Erythroblast (primary cell): Measurements from ENCODE around the gene RYR2.

Source experiments
- DNase-seq, 2 experiments: peaks; one replicate each; lab custom pipeline; 2025; lab: John Stamatoyannopoulos, UW
- GATA1 ChIP-seq: IDR thresholded peaks from 2 replicates; pipeline ENCODE4 v1.6.1; 2011; ENCODE audit warnings: low read depth, mild to moderate bottlenecking, control low read depth, low read length, moderate library complexity
- POLR2A ChIP-seq: IDR thresholded peaks from 2 replicates; pipeline ENCODE4 v1.6.1; 2011; ENCODE audit warnings: mild to moderate bottlenecking, low read length

Gene RYR2

DNA sequence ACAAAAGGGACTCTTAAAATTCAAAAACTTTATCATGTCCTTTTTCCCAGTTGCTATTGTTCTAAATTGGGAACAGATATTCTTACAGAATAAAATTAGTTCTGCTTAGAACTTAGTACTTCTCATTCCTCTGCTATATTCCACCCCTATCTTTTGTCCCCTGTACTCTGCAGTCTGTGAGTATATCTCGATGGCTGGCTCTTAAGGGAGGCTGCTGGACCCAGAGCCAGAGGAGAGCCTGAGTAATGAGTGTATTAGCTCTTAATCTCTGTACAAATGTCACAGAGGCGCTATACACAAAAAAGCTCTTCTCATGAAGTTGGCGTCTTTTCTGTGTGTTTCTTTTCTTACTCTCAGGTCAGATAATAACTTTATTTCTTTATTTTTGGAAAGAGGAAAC lies 425.3 kb downstream of the RYR2 start:
- TF ChIP-seq GATA1 (no peak), POLR2A (no peak)
- no peak for DNase-seq

DNA sequence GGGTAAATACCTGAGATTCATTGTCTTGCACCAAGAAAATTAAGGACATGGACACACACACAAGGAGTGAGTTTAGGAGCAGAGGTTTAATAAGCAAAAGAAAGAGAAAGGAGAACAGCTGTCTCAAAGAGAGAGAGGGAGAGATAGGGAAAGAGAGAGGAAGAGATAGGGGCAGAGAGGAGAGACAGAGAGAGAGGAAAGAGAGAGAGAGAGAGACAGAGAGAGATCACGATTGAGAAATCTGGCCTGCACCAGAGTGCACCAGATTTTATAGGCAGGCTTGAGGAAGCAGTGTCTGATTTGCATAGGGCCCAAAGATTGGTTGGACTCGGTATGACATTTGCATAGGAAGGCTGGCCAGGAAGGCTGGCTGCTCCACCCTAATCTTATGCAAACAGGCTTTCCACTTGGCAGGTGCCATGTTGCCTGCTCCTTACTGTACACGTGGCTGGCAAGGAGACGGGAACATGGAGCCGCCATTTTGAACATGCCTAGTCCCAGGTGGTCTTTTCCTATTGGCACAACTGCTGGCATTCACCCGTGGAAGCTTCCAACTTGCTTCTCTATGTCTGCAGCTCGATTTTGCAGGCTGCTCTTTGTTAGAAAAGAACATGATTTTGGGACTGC lies 428.8 kb downstream of the RYR2 start:
- no peak for TF ChIP-seq GATA1
- TF ChIP-seq POLR2A: no peak
- DNase-seq: no peak

DNA sequence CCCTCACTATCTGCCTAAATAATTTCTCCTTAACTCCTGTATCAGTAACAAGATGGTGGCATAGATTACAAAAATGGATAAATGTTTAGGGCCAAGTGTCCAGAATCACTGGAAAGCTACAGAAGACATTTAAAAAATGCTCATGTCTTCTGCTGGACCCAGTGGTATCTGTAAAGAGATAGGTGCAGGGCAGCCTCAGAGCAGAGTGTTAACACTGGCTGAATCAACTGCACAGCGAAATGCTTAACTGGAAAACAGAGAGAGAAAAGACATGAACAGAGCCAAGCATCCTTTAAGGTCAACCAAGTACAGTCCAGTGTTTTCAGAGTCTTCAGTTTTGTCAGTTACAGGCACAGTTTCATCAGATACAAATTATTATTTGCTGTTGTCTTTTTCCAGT lies 429.4 kb downstream of the RYR2 start:
- no peak for TF ChIP-seq POLR2A
- DNase-seq: no peak

DNA sequence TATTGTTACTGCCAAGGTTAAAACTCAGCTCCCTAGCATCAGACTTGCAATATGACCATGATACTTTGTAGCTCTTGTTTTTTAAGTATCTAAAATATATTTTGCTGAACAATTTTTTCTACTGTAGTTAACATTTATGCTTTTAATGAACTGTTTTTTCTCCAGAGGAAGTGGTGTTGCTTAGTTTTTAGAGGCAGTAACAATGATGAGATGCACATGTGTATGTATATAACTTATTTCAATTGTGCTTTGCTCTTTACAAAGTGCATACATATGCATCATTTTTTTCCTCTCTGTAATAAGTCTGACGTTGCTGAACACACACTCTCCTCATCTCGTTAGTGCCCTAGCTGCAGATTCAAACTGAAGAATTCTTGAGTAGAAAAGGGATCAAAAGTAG lies 430.0 kb downstream of the RYR2 start:
- no peak for DNase-seq
- TF ChIP-seq GATA1: no peak
- no peak for TF ChIP-seq POLR2A

DNA sequence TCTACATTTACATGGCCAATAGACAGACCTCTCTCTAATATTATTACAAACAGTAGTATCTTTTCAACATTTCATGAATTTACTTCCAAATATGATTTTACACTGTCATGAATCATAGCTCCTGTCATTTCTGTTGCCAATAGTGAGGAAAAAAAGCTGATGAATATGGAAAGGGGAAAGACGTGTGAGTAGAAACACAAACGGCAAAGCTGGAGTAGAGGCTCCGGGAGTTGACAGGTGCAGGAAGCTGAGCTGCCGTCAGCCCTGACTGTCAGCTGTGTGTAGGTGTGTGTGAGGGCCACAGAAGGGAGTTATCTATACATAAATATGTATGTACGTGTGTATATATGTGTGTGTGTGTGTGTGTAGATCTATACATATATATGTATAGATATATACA lies 431.9 kb downstream of the RYR2 start:
- no peak for TF ChIP-seq GATA1
- TF ChIP-seq POLR2A: no peak
- DNase-seq: no peak

DNA sequence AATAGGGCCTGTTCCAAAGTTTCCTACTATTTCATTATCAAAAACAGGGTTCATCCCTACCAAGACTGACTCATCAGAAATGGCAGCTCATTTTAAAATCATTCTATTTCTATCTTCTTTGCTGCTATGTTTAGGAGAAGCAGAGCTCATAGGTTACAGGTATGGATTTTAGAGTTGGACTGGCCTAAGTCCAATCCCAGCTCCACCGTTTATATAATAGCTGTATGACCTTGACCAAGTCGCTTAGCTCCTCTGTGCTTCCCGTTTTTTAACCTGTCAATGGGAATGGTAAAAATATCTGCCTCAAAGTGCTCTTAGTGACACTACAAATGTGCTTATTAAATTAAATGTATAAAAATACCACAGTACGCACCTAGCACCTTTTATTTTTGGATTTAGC lies 436.1 kb downstream of the RYR2 start:
- TF ChIP-seq GATA1 (no peak), POLR2A (no peak)
- DNase-seq: no peak

DNA sequence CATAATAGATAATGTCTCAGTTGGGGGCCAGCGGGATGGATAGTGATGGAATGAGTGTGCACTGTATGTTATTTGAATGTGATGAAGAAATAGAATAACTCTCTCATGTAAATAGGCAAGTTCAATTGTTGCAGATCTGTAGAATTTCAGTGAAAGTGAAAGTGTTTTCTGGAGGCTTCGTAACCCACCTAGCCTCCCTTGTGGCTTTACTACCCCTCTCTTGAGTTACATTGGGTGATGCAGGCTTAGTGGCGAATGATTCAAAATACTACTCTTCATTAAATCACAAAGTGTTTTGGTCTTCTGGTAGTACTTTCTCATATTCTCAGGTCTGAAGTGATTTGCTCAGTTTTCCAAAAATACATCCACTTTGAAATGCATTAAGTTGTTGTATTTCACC lies 436.9 kb downstream of the RYR2 start:
- no peak for DNase-seq
- no peak for TF ChIP-seq GATA1
- no peak for TF ChIP-seq POLR2A

DNA sequence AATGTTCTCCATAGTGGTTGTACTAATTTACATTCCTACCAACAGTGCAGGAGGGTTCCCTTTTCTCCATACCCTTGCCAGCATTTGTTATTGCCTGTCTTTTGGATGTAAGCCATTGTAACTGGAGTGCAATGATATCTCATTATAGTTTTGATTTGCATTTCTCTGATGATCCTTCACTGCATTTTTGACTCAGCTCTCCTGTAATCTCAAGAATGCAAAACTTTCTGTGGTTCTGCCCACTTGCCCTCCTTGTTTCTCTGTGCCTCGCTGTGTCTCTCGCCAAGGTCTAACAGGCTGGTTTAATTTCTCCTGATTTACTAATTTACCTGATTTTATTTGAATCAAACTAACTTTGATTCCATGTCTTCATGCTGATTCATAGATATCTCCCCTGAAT lies 440.8 kb downstream of the RYR2 start:
- DNase-seq: no peak
- no peak for TF ChIP-seq POLR2A
- no peak for TF ChIP-seq GATA1

DNA sequence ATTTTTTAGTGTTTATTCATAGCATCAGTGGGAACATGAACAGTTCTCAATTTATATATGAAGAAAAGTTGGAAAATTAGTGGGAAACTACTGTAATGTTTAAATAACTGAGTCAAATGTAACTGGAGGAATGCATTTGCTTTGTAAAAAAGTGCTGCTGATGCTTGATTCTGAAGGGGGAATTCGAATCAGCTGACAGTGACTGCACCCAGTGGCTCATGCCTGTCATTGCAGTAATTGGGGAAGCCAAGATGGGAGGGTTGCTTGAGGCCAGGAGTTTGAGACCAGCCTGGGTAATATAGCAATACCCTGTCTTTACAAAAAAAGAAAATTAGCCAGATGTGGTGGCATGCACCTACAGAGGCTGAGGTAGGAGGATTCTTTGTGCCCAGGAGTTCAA lies 450.4 kb downstream of the RYR2 start:
- no peak for DNase-seq
- TF ChIP-seq POLR2A (no peak), GATA1 (no peak)

DNA sequence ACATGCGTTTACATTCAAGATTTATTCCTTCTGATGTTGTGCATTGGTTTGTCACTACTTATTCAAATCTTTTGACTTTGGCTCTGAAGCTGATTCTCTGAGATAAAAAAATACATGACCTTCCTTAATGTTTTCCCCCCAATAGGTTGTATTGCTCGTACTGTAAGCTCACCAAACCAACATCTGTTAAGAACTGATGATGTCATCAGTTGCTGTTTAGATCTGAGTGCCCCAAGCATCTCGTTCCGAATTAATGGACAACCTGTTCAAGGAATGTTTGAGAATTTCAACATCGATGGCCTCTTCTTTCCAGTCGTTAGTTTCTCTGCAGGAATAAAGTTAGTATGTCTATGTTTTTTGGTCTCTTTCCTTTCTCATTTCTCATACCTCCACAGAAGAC lies 458.6 kb downstream of the RYR2 start:
- no peak for DNase-seq
- no peak for TF ChIP-seq POLR2A
- no peak for TF ChIP-seq GATA1

DNA sequence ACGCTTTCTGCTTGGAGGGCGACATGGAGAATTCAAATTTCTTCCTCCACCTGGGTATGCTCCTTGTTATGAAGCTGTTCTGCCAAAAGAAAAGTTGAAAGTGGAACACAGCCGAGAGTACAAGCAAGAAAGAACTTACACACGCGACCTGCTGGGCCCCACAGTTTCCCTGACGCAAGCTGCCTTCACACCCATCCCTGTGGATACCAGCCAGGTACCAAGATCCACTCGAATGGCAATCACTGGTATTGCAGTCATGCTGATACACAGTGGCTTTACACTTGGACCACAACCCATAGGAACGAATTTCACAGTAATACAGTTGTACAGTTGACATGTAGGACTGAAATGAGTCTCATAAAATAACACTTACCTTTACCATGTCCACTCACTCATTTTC lies 461.3 kb downstream of the RYR2 start:
- DNase-seq: no peak
- no peak for TF ChIP-seq GATA1
- no peak for TF ChIP-seq POLR2A

DNA sequence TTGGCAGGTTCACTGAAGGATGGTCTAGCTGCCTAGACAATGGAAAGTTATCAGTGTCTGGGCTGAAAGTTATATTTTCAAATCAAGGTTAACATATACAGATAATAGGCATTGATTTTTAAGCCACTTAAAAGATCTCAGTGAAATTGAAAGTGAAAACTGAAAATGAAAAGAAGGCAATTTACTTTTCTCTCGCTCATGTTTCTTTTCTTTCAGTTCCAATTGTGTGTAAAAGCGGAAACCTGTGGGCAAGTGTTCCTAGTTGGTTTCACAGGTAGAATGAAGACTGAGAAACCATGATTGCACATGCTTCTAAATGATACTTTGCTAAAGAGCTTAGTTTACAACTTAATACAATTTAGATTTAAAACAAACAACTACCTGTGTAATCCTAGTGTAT lies 465.0 kb downstream of the RYR2 start:
- no peak for DNase-seq
- TF ChIP-seq POLR2A (no peak), GATA1 (no peak)

DNA sequence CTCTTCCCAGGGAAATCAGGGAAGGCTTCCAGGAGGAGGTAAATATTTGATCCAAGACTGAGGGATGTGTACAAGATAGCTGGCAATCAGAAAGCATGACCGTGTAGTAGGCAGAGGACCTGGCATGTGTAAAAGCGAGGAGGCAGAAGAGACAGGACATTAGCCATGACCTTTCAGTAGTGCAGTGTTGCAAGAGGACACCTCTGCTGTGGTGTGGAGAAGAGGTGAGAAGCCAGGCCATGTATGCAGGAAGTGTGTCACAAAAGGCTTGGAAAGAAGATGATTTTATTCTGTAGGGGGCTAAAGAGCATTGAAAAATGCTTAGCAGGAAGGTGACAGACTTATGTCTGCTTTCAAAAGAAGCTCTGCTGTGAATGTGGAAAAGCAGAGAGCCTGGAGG lies 467.8 kb downstream of the RYR2 start:
- TF ChIP-seq POLR2A (no peak), GATA1 (no peak)

DNA sequence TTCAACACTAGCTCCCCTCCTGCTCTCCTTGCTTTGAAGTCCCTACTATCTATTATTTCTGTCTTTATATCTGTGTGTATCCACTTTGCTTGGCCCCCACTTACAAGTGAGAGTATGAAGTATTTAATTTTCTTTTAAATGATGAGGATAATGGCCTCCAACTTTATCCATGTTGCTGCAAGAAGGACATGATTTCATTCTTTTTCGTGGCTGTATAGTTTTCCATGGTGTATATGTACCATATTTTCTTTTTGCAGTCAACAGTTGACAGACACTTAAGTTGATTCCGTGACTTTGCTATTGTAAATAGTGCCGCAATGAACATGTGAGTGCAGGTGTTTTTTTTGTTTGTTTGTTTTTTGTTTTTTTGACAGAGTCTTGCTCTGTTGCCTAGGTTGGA lies 483.1 kb downstream of the RYR2 start:
- DNase-seq: no peak
- TF ChIP-seq GATA1 (no peak), POLR2A (no peak)

More for the DNA sequence above, 467.8 kb downstream of the RYR2 start:
- DNase-seq: no peak

DNA sequence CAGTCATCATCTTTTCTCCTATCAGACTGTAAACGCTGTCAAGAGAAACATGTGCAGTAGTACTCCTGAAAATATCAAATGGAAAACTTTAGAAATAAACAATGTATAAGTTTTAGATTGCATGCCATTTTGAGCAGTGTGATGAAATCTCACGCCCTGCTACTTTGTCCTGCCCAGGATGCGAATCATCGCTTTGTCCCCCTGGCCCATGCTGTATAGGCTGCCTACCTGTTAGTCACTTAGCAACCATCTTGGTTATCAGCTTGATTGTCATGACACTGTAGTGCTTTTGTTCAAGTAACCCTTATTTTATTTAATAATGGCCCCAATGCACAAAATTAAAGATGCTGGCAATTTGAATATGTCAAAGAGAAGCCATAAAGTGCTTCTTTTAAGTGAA lies 485.8 kb downstream of the RYR2 start:
- no peak for DNase-seq
- TF ChIP-seq GATA1 (no peak), POLR2A (no peak)
